SK-N-SH (cell line): ENCODE results near the gene PLA2G6. TPM values are rescaled to one million over a fixed set of nuclear protein-coding genes. Genes with fewer than 3 reads are reported as not detected.
A peak's percentile ranks its signal among the peaks of the same experiment; 100 is the strongest.

ENCODE experiments used
- CTCF ChIA-PET: fragments of 300-600, 350-600 bp; formaldehyde crosslinking; extraction: SDS; loops from one replicate; lab custom pipeline; 2021; lab: Yijun Ruan, JAX
- POLR2A ChIA-PET: fragments of 350-600 bp; sonication (Branson Sonifier 250); formaldehyde crosslinking; extraction: SDS; loops from one replicate; lab custom pipeline; 2020; ENCODE audit warnings: antibody characterized with exemption, inconsistent platforms; lab: Yijun Ruan, JAX
- DNase-seq: peaks from one replicate; pipeline ENCODE4 v3.0.0; 2012
- H2AFZ ChIP-seq: fragments of 200-600 bp; sonication (generic); 2 replicates; pipeline ENCODE4 v1.8.1; 2016; ENCODE audit warnings: antibody characterized with exemption, mild to moderate bottlenecking, low read depth
- H3F3A ChIP-seq: fragments of 200-600 bp; sonication (generic); replicated peaks from 2 replicates; pipeline ENCODE3; 2016; ENCODE audit warnings: antibody characterized with exemption, mild to moderate bottlenecking; ENCODE audit not compliant: insufficient read depth
- H3K27ac ChIP-seq, 2 experiments: fragments of 200-500 bp in 1 of 2; fragments of 200-600 bp in 1 of 2; sonication (Bioruptor generic) in 1 of 2; sonication (generic), shearing (Covaris generic) in 1 of 2; 2 replicates each; pipeline versions ENCODE4 v1.5.1 to v1.6.1; 2014 to 2016; ENCODE audit warnings: low read depth in 2 of 2, inconsistent platforms in 1 of 2, low read length in 1 of 2, mild to moderate bottlenecking in 1 of 2, mixed read lengths in 1 of 2
- H3K27me3 ChIP-seq: fragments of 200-600 bp; sonication (generic), shearing (Covaris generic); 2 replicates; pipeline ENCODE4 v1.6.1; 2016; ENCODE audit warnings: mixed run types; ENCODE audit not compliant: insufficient read depth
- H3K36me3 ChIP-seq, 2 experiments: fragments of 200-500 bp in 1 of 2; fragments of 200-600 bp in 1 of 2; sonication (Bioruptor generic) in 1 of 2; sonication (generic) in 1 of 2; replicated peaks in 1 of 2; 2 replicates each; pipeline versions ENCODE3 to v1.5.1; 2014 to 2016; ENCODE audit warnings: low read length in 1 of 2, mild to moderate bottlenecking in 1 of 2; ENCODE audit not compliant: insufficient read depth in 2 of 2, control insufficient read depth in 1 of 2
- H3K4me1 ChIP-seq, 2 experiments: fragments of 200-500 bp in 1 of 2; fragments of 200-600 bp in 1 of 2; sonication (Bioruptor generic) in 1 of 2; sonication (generic), shearing (Covaris generic) in 1 of 2; 2 replicates each; pipeline versions ENCODE4 v1.5.1 to v1.6.1; 2014 to 2016; ENCODE audit warnings: low read depth in 1 of 2, low read length in 1 of 2, mixed run types in 1 of 2; ENCODE audit not compliant: insufficient read depth in 2 of 2, control insufficient read depth in 1 of 2
- H3K4me2 ChIP-seq: fragments of 200-600 bp; sonication (generic), shearing (Covaris generic); 2 replicates; pipeline ENCODE4 v1.6.1; 2017; ENCODE audit warnings: mixed run types
- H3K4me3 ChIP-seq, 2 experiments: fragments of 200-500 bp in 1 of 2; fragments of 200-600 bp in 1 of 2; sonication (Bioruptor generic) in 1 of 2; sonication (generic), shearing (Covaris generic) in 1 of 2; 2 replicates each; pipeline versions ENCODE4 v1.5.1 to v1.8.1; 2014 to 2016; ENCODE audit warnings: low read depth in 2 of 2, inconsistent platforms in 1 of 2, low read length in 1 of 2, mild to moderate bottlenecking in 1 of 2, mixed read lengths in 1 of 2, moderate library complexity in 1 of 2
- H3K79me2 ChIP-seq: fragments of 200-600 bp; sonication (generic); 2 replicates; pipeline ENCODE4 v1.8.1; 2017; ENCODE audit warnings: mild to moderate bottlenecking; ENCODE audit not compliant: insufficient read depth
- H3K9ac ChIP-seq: fragments of 200-600 bp; sonication (generic); 2 replicates; pipeline ENCODE4 v1.6.1; 2017; ENCODE audit warnings: mixed run types
- H3K9me2 ChIP-seq: fragments of 200-600 bp; sonication (generic); 2 replicates; pipeline ENCODE4 v1.6.1; 2017; ENCODE audit warnings: mixed run types
- H3K9me3 ChIP-seq: fragments of 200-600 bp; sonication (generic); 2 replicates; pipeline ENCODE4 v1.6.1; 2017; ENCODE audit warnings: mixed run types, mild to moderate bottlenecking, moderate library complexity
- H4K20me1 ChIP-seq: fragments of 200-600 bp; sonication (generic); 2 replicates; pipeline ENCODE4 v1.6.1; 2017; ENCODE audit warnings: mild to moderate bottlenecking, mixed run types; ENCODE audit not compliant: insufficient read depth
- CHD2 ChIP-seq: fragments of 150-350 bp; IDR thresholded peaks from 2 replicates; pipeline ENCODE4 v1.6.1; 2018; ENCODE audit warnings: low read length; ENCODE audit not compliant: partially characterized antibody
- ELF1 ChIP-seq: IDR thresholded peaks from 2 replicates; pipeline ENCODE4 v1.4.0; 2012
- EZH2phosphoT487 ChIP-seq: fragments of 200-600 bp; sonication (generic); IDR thresholded peaks from 2 replicates; pipeline ENCODE4 v1.6.1; 2017; ENCODE audit warnings: low read depth, mixed run types, mild to moderate bottlenecking, antibody characterized with exemption, moderate library complexity, borderline replicate concordance
- FOSL2 ChIP-seq: IDR thresholded peaks from 2 replicates; pipeline ENCODE4 v1.4.0; 2012; ENCODE audit warnings: low read depth, mild to moderate bottlenecking, moderate library complexity, borderline replicate concordance
- FOXM1 ChIP-seq: IDR thresholded peaks from 2 replicates; pipeline ENCODE4 v1.4.0; 2012; ENCODE audit warnings: low read depth, mild to moderate bottlenecking
- GATA2 ChIP-seq: sonication (generic); formaldehyde crosslinking; IDR thresholded peaks from 2 replicates; pipeline ENCODE4 v1.5.0; 2020; ENCODE audit warnings: mild to moderate bottlenecking, missing genetic modification reagents
- JUND ChIP-seq: IDR thresholded peaks from 2 replicates; pipeline ENCODE4 v1.4.0; 2012
- MEF2A ChIP-seq: IDR thresholded peaks from 2 replicates; pipeline ENCODE4 v1.4.0; 2012; ENCODE audit warnings: low read depth, borderline replicate concordance
- RAD21 ChIP-seq: IDR thresholded peaks from 2 replicates; pipeline ENCODE4 v1.6.1; 2012; ENCODE audit warnings: mild to moderate bottlenecking, low read length
- TAF1 ChIP-seq: IDR thresholded peaks from 2 replicates; pipeline ENCODE4 v1.6.1; 2012; ENCODE audit warnings: low read depth, mild to moderate bottlenecking, low read length, moderate library complexity, borderline replicate concordance
- TCF12 ChIP-seq: IDR thresholded peaks from 2 replicates; pipeline ENCODE4 v1.4.0; 2012
- TEAD4 ChIP-seq: IDR thresholded peaks from 2 replicates; pipeline ENCODE4 v1.4.0; 2012; ENCODE audit warnings: mild to moderate bottlenecking, borderline replicate concordance; ENCODE audit not compliant: insufficient read depth
- USF2 ChIP-seq: fragments of 150-350 bp; IDR thresholded peaks from 2 replicates; pipeline ENCODE4 v1.6.1; 2017; ENCODE audit warnings: antibody characterized with exemption, low read length, low read depth, borderline replicate concordance
- YY1 ChIP-seq: IDR thresholded peaks from 2 replicates; pipeline ENCODE4 v1.4.0; 2012; ENCODE audit warnings: low read depth, mild to moderate bottlenecking
- WGBS: methylation state at CpG from one replicate; pipeline ENCODE4 v1.1.6; 2017; ENCODE audit warnings: low lambda C conversion rate; 5-methylcytosine and 5-hydroxymethylcytosine counted together
- polyA plus RNA-seq, 3 experiments: library from polyadenylated mRNA; depleted of rRNA; stranded (reverse); fragments of >200 nt; gene quantifications; 2 replicates each; pipeline ENCODE4 v1.2.3, GENCODE V29; 2012
- TF ChIP-seq, protein P1 (sequence below): IDR thresholded peaks from 2 replicates; pipeline ENCODE4; 2012
- TF ChIP-seq, protein P2 (sequence below): fragments of 200-600 bp; sonication (generic); IDR thresholded peaks from 2 replicates; pipeline ENCODE4 v1.6.1; 2017; ENCODE audit warnings: antibody characterized with exemption, mild to moderate bottlenecking, moderate library complexity

Gene PLA2G6
- polyA plus RNA-seq, 1 of the 3 experiments (the other 2 are of a cell fraction), result 10.5 TPM

- H3K4me1 ChIP-seq, result peaks cover 0 to 14% of the 10 kb centered on the region in 2 experiments; a peak in 2 of 4 replicates
- no peak for TF ChIP-seq USF2
- no peak for TF ChIP-seq TAF1
- TF ChIP-seq MEF2A, result no peak
- no peak for TF ChIP-seq YY1
- TF ChIP-seq CHD2, result no peak
- TF ChIP-seq EZH2phosphoT487, result no peak
- TF ChIP-seq, all 33 proteins: peak for 0
- WGBS, result 76% methylated on average over 5 of the region's 10 CpGs
- peaks cover 4% of the 10 kb centered on the region for H3F3A ChIP-seq
- peak; percentile 36 for DNase-seq
- peaks cover 0 to 6% of the 10 kb centered on the region in 2 experiments for H3K36me3 ChIP-seq
- H3K9me2 ChIP-seq, result no peaks in the 10 kb centered on the region
- ChIA-PET POLR2A (interaction anchor here (0.6 to 1.0 kb wide), 2 partner anchors 52 to 279 kb away, joined by 3 read pairs; no protein-coding TSS in a partner anchor), CTCF (interaction anchor here (0.8 to 1.3 kb wide), 2 partner anchors 11 to 105 kb away, joined by 3 to 8 read pairs; no protein-coding TSS in a partner anchor)
- H3K79me2 ChIP-seq, result no peaks in the 10 kb centered on the region
- no peaks in the 10 kb centered on the region for H4K20me1 ChIP-seq
- no peaks in the 10 kb centered on the region for H3K9me3 ChIP-seq
- H3K4me3 ChIP-seq, result no peak overlapping the region
- H3K9ac ChIP-seq, result no peak overlapping the region
- peak overlapping the region in 1 of 2 experiments; percentile 85; a peak in 2 of 4 replicates for H3K27ac ChIP-seq
- H3K4me2 ChIP-seq, result no peak overlapping the region
- no peak overlapping the region for H2AFZ ChIP-seq
- no peaks in the 10 kb centered on the region for H3K27me3 ChIP-seq
These were observed 38.0 kb upstream of the PLA2G6 start for GRCh38 chr22:38219632-38220031.

DNA sequence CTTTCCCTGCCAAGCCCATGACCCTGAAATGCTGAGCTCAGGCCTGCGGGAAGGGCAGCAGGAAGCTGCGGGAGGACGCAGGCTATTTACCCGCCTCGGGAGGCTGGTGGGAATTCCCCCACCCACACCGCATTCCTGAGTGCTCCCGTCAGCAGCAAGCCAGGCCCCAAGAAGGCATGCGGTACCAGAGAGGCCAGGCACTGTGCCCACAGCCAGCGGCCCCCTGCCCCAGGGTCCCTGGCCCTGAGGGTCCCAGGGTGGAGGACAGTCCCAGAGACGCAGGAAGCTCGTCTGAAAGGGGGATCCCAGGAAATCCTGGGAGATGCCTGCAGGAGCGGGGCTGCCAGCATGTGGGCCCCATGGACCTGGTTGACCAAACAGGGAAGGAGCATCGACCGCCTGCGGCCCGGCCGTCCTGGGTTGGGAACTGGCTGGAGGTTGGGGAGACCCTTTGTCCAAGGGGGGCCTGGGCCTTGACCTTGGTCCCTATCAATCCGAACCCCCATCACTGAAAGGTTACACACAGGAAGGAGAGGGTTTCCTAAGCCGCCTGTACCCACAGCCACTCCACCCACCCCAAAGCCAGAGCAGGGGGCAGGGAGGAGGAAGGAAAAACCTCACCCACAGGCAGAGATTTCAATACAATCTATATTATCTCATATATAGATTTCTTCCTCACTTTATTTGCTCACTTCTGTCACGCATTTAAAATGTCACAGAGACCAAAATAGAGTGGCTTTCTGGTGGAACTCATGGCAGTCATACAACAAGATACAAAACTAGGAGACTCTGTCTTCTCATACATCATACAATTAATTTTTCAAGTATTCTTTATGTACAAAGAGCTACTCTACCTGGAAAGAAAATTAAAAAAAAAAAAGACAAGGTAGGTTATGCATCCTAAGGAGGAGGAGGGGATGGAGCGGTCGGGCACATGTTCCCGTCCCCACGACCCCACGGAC lies 37.3 kb upstream of the PLA2G6 start:
- Histone ChIP-seq H3K9me3 (no peaks in the 10 kb centered on the region), H2AFZ (no peak overlapping the region), H3K36me3 (peaks cover 0 to 4% of the 10 kb centered on the region in 2 experiments), H4K20me1 (no peaks in the 10 kb centered on the region), H3K9ac (peak overlapping the region; percentile 56), H3K9me2 (no peaks in the 10 kb centered on the region), H3K27me3 (no peaks in the 10 kb centered on the region), H3K4me2 (no peak overlapping the region), H3K4me1 (peaks cover 0 to 14% of the 10 kb centered on the region in 2 experiments; a peak in 2 of 4 replicates)
- 93% methylated on average over 6 of the region's 25 CpGs for WGBS
- TF ChIP-seq FOXM1 (no peak), ELF1 (no peak), USF2 (no peak), RAD21 (no peak), TEAD4 (peak; percentile 81), FOSL2 (peak; percentile 51; the same call in 1 of the 2 replicates), CHD2 (no peak), JUND (peak; percentile 47), GATA2 (no peak), TCF12 (peak; percentile 53; the same call in 1 of the 2 replicates)
- TF ChIP-seq, protein P1, sequence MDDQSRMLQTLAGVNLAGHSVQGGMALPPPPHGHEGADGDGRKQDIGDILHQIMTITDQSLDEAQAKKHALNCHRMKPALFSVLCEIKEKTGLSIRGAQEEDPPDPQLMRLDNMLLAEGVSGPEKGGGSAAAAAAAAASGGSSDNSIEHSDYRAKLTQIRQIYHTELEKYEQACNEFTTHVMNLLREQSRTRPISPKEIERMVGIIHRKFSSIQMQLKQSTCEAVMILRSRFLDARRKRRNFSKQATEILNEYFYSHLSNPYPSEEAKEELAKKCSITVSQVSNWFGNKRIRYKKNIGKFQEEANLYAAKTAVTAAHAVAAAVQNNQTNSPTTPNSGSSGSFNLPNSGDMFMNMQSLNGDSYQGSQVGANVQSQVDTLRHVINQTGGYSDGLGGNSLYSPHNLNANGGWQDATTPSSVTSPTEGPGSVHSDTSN, result no peak
- TF ChIP-seq, protein P2, sequence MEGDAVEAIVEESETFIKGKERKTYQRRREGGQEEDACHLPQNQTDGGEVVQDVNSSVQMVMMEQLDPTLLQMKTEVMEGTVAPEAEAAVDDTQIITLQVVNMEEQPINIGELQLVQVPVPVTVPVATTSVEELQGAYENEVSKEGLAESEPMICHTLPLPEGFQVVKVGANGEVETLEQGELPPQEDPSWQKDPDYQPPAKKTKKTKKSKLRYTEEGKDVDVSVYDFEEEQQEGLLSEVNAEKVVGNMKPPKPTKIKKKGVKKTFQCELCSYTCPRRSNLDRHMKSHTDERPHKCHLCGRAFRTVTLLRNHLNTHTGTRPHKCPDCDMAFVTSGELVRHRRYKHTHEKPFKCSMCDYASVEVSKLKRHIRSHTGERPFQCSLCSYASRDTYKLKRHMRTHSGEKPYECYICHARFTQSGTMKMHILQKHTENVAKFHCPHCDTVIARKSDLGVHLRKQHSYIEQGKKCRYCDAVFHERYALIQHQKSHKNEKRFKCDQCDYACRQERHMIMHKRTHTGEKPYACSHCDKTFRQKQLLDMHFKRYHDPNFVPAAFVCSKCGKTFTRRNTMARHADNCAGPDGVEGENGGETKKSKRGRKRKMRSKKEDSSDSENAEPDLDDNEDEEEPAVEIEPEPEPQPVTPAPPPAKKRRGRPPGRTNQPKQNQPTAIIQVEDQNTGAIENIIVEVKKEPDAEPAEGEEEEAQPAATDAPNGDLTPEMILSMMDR, result no peak
- TF ChIP-seq, all 33 proteins: peak for 4
- DNase-seq, result no peak
- POLR2A ChIA-PET, result interaction anchor here (0.6 to 1.0 kb wide), 2 partner anchors 51 to 280 kb away, joined by 3 read pairs; no protein-coding TSS in a partner anchor
- peaks cover 4% of the 10 kb centered on the region for H3F3A ChIP-seq
- peak overlapping the region in 1 of 2 experiments; percentile 85; a peak in 3 of 4 replicates for H3K27ac ChIP-seq
- CTCF ChIA-PET, result interaction anchor here (1.3 kb wide), 1 partner anchor 104 kb away, joined by 8 read pairs; no protein-coding TSS in a partner anchor
- no peak overlapping the region for H3K4me3 ChIP-seq
- no peaks in the 10 kb centered on the region for H3K79me2 ChIP-seq
